NCI-H460 (cell line): ENCODE results near the gene CFAP97. TPM values are rescaled to one million over a fixed set of nuclear protein-coding genes. Genes with fewer than 3 reads are reported as not detected.
"Not testable (repeated sequence)": the region's sequence is repeated elsewhere in the genome, so short reads cannot be mapped to it uniquely, and the experiment has no call there.

Source experiments
- DNase-seq: peaks from one replicate; pipeline ENCODE4 v3.0.0-alpha.2; 2016; ENCODE audit warnings: low read depth; ENCODE audit errors: extremely low read depth
- total RNA-seq: library from RNA; depleted of rRNA; stranded (reverse); fragments of >200 nt; shearing (Covaris generic); gene quantifications from 2 replicates; pipeline ENCODE4 v1.2.3, GENCODE V29; 2014

CFAP97 gene
- total RNA-seq, 1 experiment from 2014 or later: 44.1 TPM

DNA sequence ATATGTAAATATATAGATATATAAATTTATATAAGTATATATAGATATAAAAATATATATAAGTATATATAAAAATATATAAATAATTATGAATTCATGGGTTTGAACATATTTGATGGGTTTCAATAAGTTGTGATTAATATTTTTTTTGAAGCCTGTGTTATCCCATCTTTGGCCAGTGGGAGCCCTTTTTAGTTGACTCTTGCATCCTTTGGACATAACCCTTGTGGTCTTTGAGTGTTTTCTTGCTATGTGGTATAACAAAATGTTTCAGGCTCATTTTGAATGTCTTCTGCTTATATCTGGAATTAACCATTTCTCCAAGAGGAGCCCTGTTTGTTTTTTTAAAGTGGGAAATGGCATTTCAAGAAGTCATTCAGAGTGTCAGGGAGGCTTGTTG is 20.8 kb upstream of the CFAP97 start:
- no peak for DNase-seq

DNA sequence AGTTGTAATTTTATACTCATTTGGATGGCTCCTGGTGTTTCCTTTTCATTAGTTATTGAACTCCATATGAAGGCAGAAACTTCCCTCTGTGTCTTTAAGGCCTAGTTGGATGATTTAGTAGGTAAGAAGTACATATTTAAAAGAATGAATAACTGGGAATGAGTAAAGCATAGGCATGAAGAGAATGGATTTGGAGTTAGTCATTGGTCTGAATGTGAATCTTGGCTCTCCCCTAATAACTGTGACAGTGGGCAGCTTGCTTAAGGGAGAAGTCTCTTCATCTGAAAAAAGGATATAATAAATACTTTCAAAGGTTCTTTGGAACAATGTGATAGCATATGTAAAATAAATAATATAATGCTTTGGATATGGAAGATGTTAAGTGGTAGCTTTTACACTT is 18.8 kb upstream of the CFAP97 start:
- no peak for DNase-seq

DNA sequence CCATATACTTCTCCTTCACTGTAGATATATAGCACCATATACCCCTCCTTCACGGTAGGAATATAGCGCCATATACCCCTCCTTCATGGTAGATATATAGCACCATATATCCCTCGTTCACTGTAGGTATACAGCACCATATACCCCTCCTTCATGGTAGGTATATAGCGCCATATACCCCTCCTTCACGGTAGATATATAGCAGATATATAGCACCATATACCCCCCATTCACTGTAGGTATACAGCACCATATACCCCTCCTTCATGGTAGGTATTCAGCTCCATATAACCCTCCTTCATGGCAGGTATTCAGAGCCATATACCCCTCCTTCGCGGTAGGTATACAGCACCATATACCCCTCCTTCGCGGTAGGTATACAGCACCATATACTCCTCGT is 18.1 kb upstream of the CFAP97 start:
- DNase-seq: no peak

DNA sequence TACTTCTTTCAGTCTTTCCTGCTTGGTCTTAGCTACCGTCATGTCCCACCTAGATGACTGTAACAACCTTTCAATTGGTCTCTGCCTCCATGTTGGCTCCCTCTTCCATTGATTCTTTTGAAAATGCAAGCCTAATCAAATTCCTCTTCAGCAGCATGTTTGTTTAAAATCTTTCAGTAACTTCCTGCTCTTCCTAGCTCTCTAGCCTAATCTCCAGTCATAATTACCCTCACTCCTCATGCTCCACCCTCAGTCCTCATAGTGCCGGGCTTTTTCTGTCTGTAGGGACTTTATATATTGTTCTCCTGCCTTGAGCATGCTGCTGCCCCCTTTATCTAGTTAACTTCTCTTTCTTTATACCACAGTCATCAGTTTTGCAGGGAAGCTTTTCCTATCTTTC is 17.7 kb upstream of the CFAP97 start:
- no peak for DNase-seq

DNA sequence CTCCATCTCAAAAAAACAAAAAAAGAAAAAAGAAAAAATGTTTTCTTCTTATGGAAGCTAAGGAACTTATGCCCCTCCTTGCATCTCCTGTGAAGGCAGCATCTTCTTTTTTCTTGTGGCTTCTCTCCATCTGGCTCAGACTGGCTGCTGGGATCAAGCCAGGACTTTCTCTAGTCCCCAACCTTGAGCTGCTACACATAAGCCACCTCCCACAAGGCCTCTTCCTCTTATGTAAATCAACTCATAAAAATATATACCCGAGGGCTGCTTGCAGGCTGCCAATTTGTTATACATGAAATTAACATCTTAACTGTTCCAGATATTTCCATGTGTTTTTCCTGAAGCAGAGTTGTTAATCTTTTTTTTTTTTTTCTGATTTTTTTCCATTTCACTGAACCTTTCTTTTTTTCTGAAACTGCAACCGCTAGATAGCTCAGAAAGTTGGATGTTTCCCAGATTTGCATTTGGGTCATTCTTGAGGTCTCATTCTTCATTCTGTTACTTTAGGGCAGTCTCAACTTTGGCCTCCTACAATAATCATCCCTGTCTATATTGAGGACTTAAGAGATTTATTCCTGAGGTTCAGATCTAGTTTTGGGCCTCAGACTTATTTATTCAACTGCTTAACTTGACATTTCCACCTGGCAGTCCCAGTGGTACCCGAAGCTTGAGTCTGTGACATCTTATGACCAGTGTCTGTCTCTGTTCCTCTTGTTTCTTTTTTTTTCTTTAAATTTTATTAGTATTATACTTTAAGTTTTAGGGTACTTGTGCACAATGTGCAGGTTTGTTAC is 15.9 kb upstream of the CFAP97 start:
- DNase-seq: no peak

DNA sequence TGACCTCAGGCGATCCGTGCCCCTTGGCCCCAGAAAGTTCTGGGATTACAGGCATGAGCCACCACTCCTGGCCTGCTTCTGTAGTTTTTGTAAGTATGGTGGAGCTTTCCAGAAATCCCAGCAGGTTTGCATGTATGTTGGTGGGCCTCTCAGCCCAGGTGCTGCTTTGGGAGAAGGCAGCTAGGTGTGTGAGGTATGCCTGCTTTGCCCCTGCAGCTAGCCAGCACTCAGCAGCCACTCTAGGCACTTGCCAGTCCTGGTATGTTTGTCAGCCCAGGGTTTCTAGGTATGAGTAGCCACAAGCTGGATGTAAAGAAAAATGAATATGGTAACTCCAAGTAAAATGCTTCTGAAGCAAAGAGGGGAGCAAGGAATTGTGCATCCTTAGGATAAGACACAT is 14.5 kb upstream of the CFAP97 start:
- no peak for DNase-seq

DNA sequence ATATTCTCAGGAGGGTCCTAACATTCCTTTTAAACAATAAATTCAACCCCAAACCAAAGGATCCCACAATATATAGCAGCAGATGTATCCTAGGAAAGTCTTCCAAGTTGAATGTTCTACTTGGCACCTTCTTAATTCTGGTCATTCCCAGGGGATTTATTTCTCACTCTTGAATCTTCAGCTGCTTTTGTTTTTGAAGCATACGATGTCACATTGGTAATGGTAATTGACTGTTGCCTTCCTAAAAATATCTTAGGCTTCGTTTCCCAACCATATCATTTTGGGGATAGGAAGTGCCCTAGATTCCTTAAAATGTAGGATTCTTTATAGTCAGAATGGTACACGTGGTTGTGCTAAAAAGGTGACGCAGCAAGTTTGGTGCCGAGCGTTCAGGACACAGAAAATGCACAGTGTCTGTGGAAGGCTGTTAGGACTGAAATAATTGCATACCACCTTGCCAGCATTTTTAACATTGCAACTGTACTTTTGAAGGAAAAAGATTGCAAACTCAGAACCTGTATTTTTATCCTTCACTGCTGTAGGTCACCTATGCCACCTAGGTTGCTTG is 13.7 kb upstream of the CFAP97 start:
- no peak for DNase-seq

DNA sequence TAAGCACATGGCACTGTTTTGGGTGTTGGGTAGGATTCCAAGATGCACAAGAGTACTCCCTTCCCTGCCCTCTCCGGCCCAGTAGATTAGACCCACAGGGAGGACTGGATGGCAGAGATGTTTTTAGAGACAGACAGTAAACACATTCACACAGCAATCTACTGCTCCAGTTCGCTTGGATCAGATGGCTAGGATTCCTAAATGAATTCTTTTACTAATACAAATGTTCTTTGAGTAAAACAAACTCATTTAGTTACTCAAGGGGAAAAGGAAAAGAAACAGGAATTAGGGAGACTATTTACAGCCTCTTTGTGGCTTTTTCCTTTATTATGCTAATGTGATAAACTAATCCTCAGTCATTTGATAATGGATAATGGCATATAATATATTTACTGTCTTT is 11.5 kb upstream of the CFAP97 start:
- no peak for DNase-seq

DNA sequence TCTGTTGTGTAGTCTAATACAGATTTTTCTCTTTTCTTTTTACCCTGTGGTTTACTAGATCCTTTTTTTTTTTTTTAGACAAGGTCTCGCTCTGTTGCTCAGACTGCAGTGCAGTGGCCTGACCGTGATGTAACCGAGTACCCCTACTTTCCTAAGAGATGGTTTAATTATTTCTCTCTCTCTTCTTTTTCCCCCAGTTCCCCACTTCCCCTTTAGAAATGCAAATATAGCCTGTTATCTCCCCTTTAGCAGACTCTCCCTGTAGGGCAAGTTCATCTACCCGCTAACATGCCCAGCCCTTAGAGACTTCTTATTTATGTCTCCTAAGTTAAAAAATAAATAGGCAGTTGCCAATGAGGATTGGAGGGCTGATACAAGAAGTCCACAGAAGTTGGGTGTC is 10.1 kb upstream of the CFAP97 start:
- DNase-seq: no peak

DNA sequence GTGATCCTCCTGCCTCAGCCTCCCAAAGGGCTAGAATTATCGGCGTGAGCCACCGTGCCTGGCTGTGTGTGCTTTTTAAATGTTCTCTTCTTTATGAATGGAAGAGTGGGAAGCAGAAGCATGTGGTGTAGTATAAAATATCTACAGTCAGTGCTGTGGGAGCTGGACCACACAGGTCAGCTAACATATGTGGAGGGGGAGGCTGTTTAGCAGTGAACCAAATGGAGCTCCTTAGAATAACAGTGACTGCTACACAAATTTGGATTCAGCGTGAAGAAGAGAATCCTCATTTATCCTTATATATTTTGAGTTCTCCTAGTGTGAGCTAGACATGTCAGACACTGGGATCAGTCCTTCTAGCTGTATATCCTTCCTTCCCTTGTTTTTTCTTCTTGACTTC is 8.8 kb upstream of the CFAP97 start:
- no peak for DNase-seq

DNA sequence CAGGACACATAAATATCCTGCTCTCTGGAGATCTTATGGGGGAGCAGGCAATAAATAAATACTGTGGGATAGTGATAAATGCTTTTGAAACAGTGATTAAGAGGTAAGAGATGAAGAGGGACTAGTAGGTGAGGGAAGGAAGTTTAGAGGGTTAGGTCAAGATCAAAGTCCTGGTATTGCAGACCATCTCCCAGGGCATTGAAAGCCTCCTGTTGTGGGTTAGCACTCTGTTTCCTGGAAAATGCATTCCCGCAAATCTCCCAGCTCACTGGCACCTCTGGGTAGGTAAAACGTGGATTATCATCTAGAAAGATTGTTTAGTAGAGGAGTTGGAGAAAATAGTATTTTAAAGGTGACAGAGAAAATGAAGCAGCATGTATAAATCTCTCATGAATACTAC is 7.8 kb upstream of the CFAP97 start:
- no peak for DNase-seq

DNA sequence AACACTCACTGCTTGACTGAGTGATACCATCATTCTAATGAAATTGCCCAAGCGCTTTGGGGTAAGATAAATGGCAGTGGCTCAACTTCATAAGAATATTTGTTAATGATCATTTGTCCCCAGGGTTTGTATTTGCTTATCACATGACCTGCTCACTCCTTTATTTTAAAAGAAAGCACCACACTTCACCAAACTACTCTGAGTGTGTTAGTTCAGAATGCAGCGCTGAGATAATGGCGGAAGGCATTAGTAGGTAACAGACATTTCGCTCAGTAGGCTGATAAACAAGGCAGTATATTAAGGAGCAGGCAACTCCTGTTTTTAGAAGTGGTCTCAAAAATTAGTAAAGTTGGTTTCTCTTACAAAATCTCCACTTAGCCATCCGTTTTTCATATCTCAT is 7.2 kb upstream of the CFAP97 start:
- no peak for DNase-seq

DNA sequence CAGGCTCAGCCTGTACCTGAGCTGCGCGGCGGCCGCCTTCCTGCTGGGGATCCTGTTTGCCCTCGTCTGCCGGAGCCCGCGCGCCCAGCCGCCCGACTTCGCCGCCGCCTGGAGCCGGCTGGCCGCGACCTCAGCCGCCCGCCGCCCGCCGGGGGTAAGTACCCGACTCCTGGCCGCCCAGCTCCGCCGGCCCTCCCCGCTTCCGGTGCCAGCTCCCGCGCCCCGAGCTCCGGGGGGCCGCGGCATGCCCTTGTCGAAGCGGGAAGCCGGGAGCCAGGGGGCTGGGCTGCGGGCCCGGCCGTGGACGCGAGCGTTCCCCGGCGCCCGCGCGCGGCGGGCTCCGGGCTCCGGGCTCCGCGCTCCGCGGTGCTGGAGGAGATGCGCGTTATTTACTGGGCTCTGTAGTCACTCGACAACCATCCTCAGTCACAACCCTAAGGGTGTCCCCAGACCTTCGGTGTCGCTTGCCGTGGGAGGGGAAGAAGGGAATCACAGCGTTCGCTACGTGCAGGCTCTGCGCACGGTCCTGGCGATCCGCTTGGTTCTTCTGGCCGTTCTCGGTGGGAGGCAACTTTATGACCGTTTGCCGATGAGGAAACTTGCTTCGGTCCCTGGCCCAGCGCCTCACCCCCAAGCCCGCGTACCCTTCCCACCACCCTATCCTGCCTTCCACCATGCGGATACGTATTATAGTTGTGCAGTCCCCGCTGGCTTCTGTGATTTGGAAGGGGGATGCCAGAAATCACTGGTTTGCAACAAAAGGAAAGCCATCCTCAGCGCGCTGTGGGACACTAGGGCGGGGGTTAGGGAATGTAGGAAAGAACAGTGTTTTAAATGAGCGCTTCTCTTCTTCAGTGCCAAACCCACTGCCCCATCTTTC is 6.5 kb upstream of the CFAP97 start:
- no peak for DNase-seq

DNA sequence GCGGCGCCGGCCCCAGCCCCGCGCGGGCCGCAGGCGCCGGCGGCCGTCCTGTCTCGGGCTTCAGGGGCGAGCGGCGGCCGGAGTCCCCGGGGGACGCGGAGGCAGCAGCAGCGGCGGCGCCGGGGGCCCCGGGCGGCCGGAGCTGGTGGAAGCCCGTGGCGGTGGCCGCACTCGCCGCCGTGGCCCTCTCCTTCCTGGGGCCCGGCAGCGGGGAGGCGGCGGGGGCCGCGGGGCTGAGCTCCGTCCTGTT is 6.0 kb upstream of the CFAP97 start:
- not testable (repeated sequence) for DNase-seq

DNA sequence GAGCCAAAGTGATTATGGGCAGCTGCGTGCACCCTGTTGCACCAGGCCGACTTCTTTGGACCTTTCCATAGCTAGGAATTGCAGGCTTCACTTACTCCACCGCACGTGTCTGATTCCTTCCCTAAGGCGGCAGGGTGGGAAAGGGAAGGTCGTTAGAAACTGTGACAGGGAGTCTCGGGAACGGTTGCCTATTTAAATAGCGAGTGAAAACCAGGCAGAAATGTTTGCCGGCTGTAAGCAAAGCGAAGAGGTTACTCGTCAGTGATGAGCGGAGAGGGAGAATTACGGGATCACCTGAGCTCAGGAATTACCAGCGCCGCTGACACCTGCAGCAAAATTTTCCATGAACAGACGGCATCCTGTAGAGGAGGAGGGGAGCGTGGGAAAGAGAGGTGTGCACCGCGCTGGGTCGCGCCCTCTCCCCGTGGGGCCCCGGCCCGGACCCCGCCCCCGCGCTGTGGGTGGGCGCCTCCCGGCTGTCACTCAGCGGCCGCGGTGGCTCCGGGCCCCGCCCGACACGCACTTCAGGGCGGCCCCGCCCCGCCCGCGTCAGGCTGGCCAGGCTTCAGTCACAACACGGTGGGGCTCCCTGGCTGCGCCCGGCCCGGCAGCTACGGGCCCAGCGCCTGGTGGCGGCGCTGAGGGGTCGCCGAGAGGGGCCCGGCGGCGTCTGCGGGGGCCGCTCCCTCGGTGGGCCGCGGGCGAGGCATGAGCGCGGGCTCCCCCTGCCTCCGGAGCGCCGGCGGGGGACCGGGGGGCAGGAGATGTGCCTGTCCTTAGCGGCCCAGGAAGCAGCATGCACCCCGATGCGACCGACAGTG is 5.4 kb upstream of the CFAP97 start, which contains the start of gene SNX25:
SNX25 (plus strand) TSS at position 568 of the 821 bp plus-strand sequence; CDS start at position 797, 229 bp downstream.
- peak; percentile 66 for DNase-seq

DNA sequence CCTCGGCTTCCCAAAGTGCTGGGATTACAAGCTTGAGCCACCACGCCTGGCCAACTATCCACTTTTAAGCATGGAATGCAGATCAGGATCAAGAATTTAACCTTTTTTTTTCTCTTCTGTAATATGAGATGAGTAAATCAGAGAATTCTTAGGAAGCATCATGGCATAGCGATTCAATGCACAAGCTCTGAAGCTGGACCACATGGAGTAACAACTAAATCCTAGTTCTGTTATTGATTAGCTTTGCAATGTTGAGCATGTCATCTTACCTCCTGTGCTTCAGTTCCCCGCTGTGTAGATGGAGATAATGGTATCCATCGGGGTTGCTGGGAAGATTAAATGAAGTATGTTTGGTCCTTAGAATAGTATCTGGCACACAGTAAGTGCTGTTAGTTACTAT is 3.7 kb upstream of the CFAP97 start:
- no peak for DNase-seq

DNA sequence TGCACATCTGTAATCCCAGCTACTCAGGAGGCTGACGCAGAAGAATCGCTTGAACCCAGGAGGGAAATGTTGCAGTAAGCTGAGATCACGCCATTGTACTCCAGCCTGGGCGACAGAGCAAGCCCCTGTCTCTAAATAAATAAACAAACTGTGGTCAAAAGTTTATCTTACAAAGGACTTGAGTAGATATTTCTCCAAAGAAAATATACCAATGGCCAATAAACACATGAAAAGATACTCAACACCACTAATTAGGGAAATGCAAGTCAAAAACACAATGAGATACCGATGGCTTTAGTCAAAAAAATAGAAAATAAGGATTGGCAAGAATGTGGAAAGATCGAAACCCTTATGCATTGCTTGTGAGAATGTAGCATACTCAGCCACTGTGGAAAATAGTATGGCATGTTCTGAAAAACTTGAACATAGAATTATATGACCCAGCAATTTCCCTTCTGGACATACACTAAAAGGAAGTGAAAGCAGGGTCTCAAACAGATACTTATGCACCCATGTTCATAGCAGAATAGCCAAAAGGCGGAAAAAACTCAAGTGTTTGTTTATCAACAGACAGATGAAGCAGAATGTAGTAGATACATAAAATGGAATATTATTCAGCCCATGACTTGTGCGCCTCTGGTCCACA is 2.0 kb upstream of the CFAP97 start:
- no peak for DNase-seq

DNA sequence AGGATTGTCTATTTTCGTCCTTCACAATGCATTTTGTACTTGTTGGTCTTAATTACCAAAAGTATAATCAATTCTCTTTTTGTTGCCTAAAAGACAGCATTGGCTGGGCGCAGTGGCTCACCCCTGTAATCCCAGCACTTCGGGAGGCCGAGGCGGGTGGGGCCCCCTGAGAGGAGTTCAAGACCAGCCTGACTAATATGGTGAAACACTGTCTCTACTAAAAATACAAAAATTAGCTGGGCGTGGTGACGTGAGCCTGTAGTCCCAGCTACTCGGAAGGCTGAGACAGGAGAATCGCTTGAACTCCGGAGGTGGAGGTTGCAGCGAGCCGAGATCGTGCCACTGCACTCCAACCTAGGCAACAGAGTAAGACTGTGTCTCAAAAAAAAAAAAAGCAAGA is 1.3 kb upstream of the CFAP97 start:
- DNase-seq: not testable (repeated sequence)

DNA sequence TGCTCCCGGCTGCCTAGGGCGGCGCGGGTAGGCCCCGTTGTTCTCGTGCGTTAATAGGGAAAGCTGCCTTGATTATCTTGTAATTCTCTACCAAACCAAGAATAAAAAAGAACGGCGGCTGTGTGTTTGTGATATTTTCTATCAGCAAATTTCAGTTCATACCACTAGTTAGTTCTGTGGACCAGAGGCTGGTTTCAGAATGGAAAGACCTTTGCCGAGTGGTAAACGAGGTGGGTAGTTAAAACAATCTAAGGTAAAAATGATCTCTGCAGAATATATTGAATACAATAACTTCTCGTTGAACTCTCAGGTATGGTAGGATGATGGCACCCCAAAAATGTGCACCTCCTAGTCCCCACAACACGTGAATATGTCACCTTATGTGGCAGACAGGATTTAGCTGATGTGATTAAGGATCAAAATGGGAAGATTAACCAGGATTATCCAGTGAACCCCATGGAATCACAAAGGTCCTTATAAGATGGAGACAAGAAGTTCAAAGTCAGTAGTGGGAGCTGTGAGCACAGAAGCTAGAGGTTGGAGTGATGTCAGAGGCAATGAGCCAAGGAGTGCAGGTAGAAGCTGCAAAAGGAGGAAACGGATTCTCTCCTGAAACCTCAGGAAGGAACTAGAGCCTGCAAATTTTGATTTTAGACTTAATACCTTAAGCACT is 574 bp upstream of the CFAP97 start:
- no peak for DNase-seq

DNA sequence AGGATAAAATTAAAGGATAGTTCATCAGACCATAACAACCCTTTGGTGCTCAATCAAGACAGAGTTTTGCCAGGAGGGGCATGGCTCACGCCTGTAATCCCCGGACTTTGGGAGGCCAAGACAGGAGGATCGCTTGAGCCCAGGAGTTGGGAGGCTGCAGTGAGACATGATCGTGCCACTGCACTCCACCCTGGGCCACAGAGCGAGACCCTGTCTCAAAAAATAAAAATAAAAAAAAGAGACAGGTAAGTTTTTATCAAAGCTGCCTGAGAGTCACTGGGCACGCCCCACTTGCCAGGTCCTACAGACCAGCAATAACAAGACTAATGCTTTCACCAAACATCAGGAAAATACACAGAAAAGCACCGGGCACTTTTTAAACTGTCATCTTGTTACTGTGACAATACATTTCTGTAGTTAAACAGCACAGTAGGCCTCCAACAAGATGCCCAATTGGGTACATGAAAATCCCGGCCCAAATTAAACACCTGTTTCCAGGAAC is 765 bp downstream of the CFAP97 start:
- no peak for DNase-seq
